HepG2 (cell line): ENCODE data around the gene INAFM1. TPM values are rescaled to one million over a fixed set of nuclear protein-coding genes. Genes with fewer than 3 reads are reported as not detected.

ENCODE experiments used
- ETS1 ChIP-seq: sonication (generic); formaldehyde crosslinking; IDR thresholded peaks from 2 replicates; pipeline ENCODE4 v1.4.0; 2020; ENCODE audit warnings: missing genetic modification reagents
- FOXC1 ChIP-seq: sonication (generic); formaldehyde crosslinking; IDR thresholded peaks from 2 replicates; pipeline ENCODE4 v1.8.0; 2022; ENCODE audit warnings: mild to moderate bottlenecking, missing genetic modification reagents, borderline replicate concordance
- HOXA3 ChIP-seq: sonication (generic); formaldehyde crosslinking; IDR thresholded peaks from 2 replicates; pipeline ENCODE4 v1.5.0; 2020; ENCODE audit warnings: missing genetic modification reagents
- MTA1 ChIP-seq: sonication (generic); formaldehyde crosslinking; IDR thresholded peaks from 2 replicates; pipeline ENCODE4 v1.4.0; 2020; ENCODE audit warnings: missing genetic modification reagents, mild to moderate bottlenecking, borderline replicate concordance
- MTF2 ChIP-seq: sonication (generic); formaldehyde crosslinking; IDR thresholded peaks from 2 replicates; pipeline ENCODE4 v1.5.0; 2020; ENCODE audit warnings: missing genetic modification reagents, borderline replicate concordance
- POLR2AphosphoS5 ChIP-seq: IDR thresholded peaks from 2 replicates; pipeline ENCODE4 v1.6.1; 2012; ENCODE audit warnings: low read depth, low read length
- SMC3 ChIP-seq: IDR thresholded peaks from 2 replicates; pipeline ENCODE4 v1.6.1; 2011; ENCODE audit warnings: low read length, improper control_type of control experiment
- SNRNP70 ChIP-seq: fragments of 200-400 bp; formaldehyde crosslinking; IDR thresholded peaks from 2 replicates; pipeline ENCODE4 v1.6.1; 2017; ENCODE audit warnings: mild to moderate bottlenecking, low read depth, low read length, moderate library complexity
- SRSF1 ChIP-seq: fragments of 200-400 bp; formaldehyde crosslinking; optimal IDR thresholded peaks from 2 replicates; pipeline ENCODE3; 2017; ENCODE audit warnings: mild to moderate bottlenecking, low read depth, low read length, moderate library complexity
- ZBTB33 ChIP-seq: sonication (generic); formaldehyde crosslinking; IDR thresholded peaks from 2 replicates; pipeline ENCODE4 v1.4.0; 2020; ENCODE audit warnings: missing genetic modification reagents
- ZNF367 ChIP-seq: sonication (generic); formaldehyde crosslinking; IDR thresholded peaks from 2 replicates; pipeline ENCODE4 v1.4.0; 2020; ENCODE audit warnings: missing genetic modification reagents, borderline replicate concordance
- polyA plus RNA-seq, 8 experiments: library from polyadenylated mRNA; depleted of rRNA in 3 of 8; stranded (reverse) in 7 of 8; unstranded in 1 of 8; fragments of >200 nt; fragmentation: Illumina TruSeq in 4 of 8; extraction: Trizol in 4 of 8; gene quantifications; 2 replicates each; pipeline versions ENCODE4 v1.2.1 to v1.2.3, GENCODE V29; 2011 to 2016; ENCODE audit warnings: low read depth in 4 of 8, missing spikeins in 1 of 8, mixed read lengths in 1 of 8; ENCODE audit not compliant: insufficient read depth in 1 of 8
- total RNA-seq, 5 experiments: library from RNA; depleted of rRNA; stranded (reverse); fragments of >200 nt; fragmentation: Illumina TruSeq; extraction: Trizol; gene quantifications; 2 replicates each; pipeline ENCODE4 v1.2.3, GENCODE V29; 2016; ENCODE audit warnings: low read depth in 1 of 5
- TF ChIP-seq, protein P1 (sequence below): sonication (generic); formaldehyde crosslinking; IDR thresholded peaks from 2 replicates; pipeline ENCODE4 v1.5.1; 2020; ENCODE audit warnings: mild to moderate bottlenecking, missing genetic modification reagents, moderate library complexity
- TF ChIP-seq, protein P2 (sequence below), 2 experiments: sonication (generic) in 1 of 2; formaldehyde crosslinking in 1 of 2; IDR thresholded peaks; 2 replicates each; pipeline versions ENCODE4 v1.4.0 to v1.6.1; 2016 to 2020; ENCODE audit warnings: borderline replicate concordance in 1 of 2, low read depth in 1 of 2, mild to moderate bottlenecking in 1 of 2, missing genetic modification reagents in 1 of 2

The INAFM1 gene
- total and polyA plus RNA-seq, 2 of the 13 experiments (the other 11 are each of a cell fraction or from before 2014, with no cell fraction given): 0.88 to 1.9 TPM

DNA sequence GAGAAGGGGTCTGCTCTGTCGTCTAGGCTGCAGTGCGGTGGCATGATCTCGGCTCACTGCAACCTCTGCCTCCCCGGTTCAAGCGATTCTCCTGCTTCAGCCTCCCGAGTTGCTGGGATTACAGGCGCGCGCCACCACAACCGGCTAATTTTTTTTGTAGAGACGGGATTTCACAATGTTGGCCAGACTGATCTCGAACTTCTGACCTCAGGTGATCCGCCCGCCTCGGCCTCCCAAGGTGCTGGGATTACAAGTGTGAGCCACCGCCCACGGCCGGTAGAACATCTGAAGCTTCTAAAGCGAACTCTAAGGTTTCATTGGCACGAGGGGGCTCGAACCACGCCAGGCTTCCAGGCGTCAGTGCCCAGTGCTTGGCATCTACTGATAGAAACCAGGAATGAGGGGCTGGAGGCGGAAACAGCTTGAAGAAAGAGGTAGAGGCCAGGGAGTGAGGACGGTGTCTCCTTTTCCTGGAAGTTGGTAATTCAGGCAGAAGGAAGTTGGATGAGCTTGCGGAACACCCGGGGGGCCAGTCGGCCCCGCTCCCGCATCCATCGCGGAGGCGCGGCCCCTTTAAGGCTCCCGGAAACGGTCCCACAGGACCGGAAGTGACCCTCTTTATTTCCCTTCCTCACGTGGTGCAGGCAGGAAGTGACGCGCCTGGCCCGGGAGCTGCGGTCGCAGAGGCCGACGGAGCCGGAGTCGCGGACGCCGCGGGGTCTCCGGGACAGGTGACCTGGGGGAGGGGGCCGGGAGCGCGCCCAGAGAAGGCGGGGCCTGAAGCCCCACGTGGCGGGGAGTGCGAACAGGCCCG lies 18.6 kb upstream of the INAFM1 start, which contains the start of gene CCDC9 (continued):
- TF ChIP-seq ZNF367 (CRISPR knock-in tag) (no peak), MTA1 (CRISPR knock-in tag) (peak; percentile 28; the same call in 1 of the 2 replicates), POLR2AphosphoS5 (peak; percentile 65), SMC3 (no peak), FOXC1 (CRISPR knock-in tag) (peak; percentile 72), ZBTB33 (CRISPR knock-in tag) (no peak; the same call in 1 of the 2 replicates), HOXA3 (CRISPR knock-in tag) (peak; percentile 87; the same call in 1 of the 2 replicates), MTF2 (CRISPR knock-in tag) (no peak), ETS1 (CRISPR knock-in tag) (no peak), SRSF1 (peak; percentile 64), SNRNP70 (no peak)
- TF ChIP-seq, protein P1, sequence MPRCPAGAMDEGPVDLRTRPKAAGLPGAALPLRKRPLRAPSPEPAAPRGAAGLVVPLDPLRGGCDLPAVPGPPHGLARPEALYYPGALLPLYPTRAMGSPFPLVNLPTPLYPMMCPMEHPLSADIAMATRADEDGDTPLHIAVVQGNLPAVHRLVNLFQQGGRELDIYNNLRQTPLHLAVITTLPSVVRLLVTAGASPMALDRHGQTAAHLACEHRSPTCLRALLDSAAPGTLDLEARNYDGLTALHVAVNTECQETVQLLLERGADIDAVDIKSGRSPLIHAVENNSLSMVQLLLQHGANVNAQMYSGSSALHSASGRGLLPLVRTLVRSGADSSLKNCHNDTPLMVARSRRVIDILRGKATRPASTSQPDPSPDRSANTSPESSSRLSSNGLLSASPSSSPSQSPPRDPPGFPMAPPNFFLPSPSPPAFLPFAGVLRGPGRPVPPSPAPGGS (CRISPR knock-in tag): 0 out of 2 replicates have a peak, but pooled peaks have one; percentile 18
- TF ChIP-seq, protein P2, sequence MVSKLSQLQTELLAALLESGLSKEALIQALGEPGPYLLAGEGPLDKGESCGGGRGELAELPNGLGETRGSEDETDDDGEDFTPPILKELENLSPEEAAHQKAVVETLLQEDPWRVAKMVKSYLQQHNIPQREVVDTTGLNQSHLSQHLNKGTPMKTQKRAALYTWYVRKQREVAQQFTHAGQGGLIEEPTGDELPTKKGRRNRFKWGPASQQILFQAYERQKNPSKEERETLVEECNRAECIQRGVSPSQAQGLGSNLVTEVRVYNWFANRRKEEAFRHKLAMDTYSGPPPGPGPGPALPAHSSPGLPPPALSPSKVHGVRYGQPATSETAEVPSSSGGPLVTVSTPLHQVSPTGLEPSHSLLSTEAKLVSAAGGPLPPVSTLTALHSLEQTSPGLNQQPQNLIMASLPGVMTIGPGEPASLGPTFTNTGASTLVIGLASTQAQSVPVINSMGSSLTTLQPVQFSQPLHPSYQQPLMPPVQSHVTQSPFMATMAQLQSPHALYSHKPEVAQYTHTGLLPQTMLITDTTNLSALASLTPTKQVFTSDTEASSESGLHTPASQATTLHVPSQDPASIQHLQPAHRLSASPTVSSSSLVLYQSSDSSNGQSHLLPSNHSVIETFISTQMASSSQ (IDR thresholded peaks at IDR 0.05; ENCODE audit: low read depth): no peak
- TF ChIP-seq, protein P2 (CRISPR knock-in tag; IDR thresholded peaks at IDR 0.05; ENCODE audit: borderline replicate concordance): no peak
